ENCODE results near the gene SAMD13. TPM values are rescaled to one million over a fixed set of nuclear protein-coding genes. Genes with fewer than 3 reads are reported as not detected.

SAMD13 gene
- total and polyA plus RNA-seq, 2 of the 8 experiments (the other 6 are each of a cell fraction or from before 2014, with no cell fraction given), result 0.86 to 2.3 TPM

GRCh38 chr1:84352298-84353106, 51.0 kb downstream of the SAMD13 start (continued):
- no peak for TF ChIP-seq KDM4A (IDR thresholded peaks at IDR 0.05; ENCODE audit: low read depth, low read length, severe bottlenecking)
- no peak for TF ChIP-seq CHD7 (IDR thresholded peaks at IDR 0.05; ENCODE audit: insufficient replicate concordance, low read length)
- no peak for TF ChIP-seq EGR1 (IDR thresholded peaks at IDR 0.05; ENCODE audit: borderline replicate concordance, low read depth, low read length)
- TF ChIP-seq SIX5 (IDR thresholded peaks at IDR 0.05; ENCODE audit: low read depth, low read length), result no peak
- no peak for TF ChIP-seq CTBP2 (IDR thresholded peaks at IDR 0.05; ENCODE audit: borderline replicate concordance, insufficient read depth, insufficient read length, low read length)
- TF ChIP-seq SP2 (IDR thresholded peaks at IDR 0.05; ENCODE audit: low read length), result no peak
- no peak for TF ChIP-seq SIRT6 (IDR thresholded peaks at IDR 0.05; ENCODE audit: low read length)
- no peak for TF ChIP-seq SRF (IDR thresholded peaks at IDR 0.05; ENCODE audit: low read depth, low read length)
